Hepatocyte (in vitro differentiated cells): ENCODE data around the gene CHSY1. TPM values are rescaled to one million over a fixed set of nuclear protein-coding genes. Genes with fewer than 3 reads are reported as not detected.

Experiments used
- DNase-seq: peaks from one replicate; pipeline ENCODE4 v3.0.0-alpha.2; 2016; ENCODE audit warnings: low spot score
- H2AFZ ChIP-seq: fragments of 200-600 bp; sonication (generic); 2 replicates; pipeline ENCODE4 v1.6.0; 2016; ENCODE audit warnings: antibody characterized with exemption, mild to moderate bottlenecking
- H3K27ac ChIP-seq: fragments of 200-600 bp; sonication (generic); 2 replicates; pipeline ENCODE4 v1.5.1; 2016; ENCODE audit warnings: mild to moderate bottlenecking
- H3K27me3 ChIP-seq: fragments of 200-600 bp; sonication (generic); 2 replicates; pipeline ENCODE4 v1.6.1; 2016
- H3K36me3 ChIP-seq: fragments of 200-600 bp; sonication (generic); replicated peaks from 2 replicates; pipeline ENCODE4 v1.5.1; 2016; ENCODE audit warnings: low read depth; ENCODE audit not compliant: insufficient read depth
- H3K4me1 ChIP-seq: fragments of 200-600 bp; sonication (generic); 2 replicates; pipeline ENCODE4 v1.5.1; 2016; ENCODE audit warnings: mild to moderate bottlenecking, moderate library complexity; ENCODE audit not compliant: insufficient read depth
- H3K4me2 ChIP-seq: fragments of 200-600 bp; sonication (generic); 2 replicates; pipeline ENCODE4 v1.6.0; 2016
- H3K4me3 ChIP-seq: fragments of 200-600 bp; sonication (generic); 2 replicates; pipeline ENCODE4 v1.5.1; 2016; ENCODE audit warnings: mild to moderate bottlenecking
- H3K79me2 ChIP-seq: fragments of 200-600 bp; sonication (generic); 2 replicates; pipeline ENCODE4 v1.6.0; 2017; ENCODE audit warnings: mild to moderate bottlenecking
- H3K9me2 ChIP-seq: fragments of 200-600 bp; sonication (generic); replicated peaks from 2 replicates; pipeline ENCODE4 v1.6.0; 2017; ENCODE audit warnings: mild to moderate bottlenecking; ENCODE audit not compliant: insufficient read depth
- H3K9me3 ChIP-seq: fragments of 200-600 bp; sonication (generic); 2 replicates; pipeline ENCODE4 v1.5.1; 2016; ENCODE audit warnings: low read depth, mild to moderate bottlenecking
- H4K20me1 ChIP-seq: fragments of 200-600 bp; sonication (generic); 2 replicates; pipeline ENCODE4 v1.6.0; 2016; ENCODE audit warnings: mild to moderate bottlenecking; ENCODE audit not compliant: insufficient read depth, poor library complexity, severe bottlenecking
- CTCF ChIP-seq: fragments of 200-600 bp; sonication (generic); IDR thresholded peaks from 2 replicates; pipeline ENCODE4 v1.5.1; 2016; ENCODE audit warnings: antibody characterized with exemption, mild to moderate bottlenecking; ENCODE audit not compliant: poor library complexity
- EZH2 ChIP-seq: fragments of 200-600 bp; sonication (generic); IDR thresholded peaks from 2 replicates; pipeline ENCODE4 v1.6.1; 2016; ENCODE audit warnings: antibody characterized with exemption, mild to moderate bottlenecking, borderline replicate concordance
- EZH2phosphoT487 ChIP-seq: fragments of 200-600 bp; sonication (generic); IDR thresholded peaks from one replicate; pipeline ENCODE4 v1.6.1; 2018; ENCODE audit warnings: antibody characterized with exemption, mild to moderate bottlenecking, low read depth, moderate library complexity; ENCODE audit not compliant: unreplicated experiment, severe bottlenecking
- WGBS: methylation state at CpG from one replicate; pipeline ENCODE4 v1.1.6; 2016; ENCODE audit warnings: low lambda C conversion rate; ENCODE audit errors: missing lambda C conversion rate; 5-methylcytosine and 5-hydroxymethylcytosine counted together
- polyA plus RNA-seq: library from polyadenylated mRNA; unstranded; fragments of >200 nt; fragmentation: Nextera tagmentation; extraction: Ambion mirVana; gene quantifications from 2 replicates; pipeline ENCODE4 v1.2.1, GENCODE V29; 2016
- total RNA-seq: library from RNA; depleted of rRNA; stranded (reverse); fragments of >200 nt; gene quantifications from 2 replicates; pipeline ENCODE4 v1.2.3, GENCODE V29; 2014

The CHSY1 gene
- total and polyA plus RNA-seq, 2 experiments from 2014 or later: 22.5 to 27.8 TPM

GRCh38 chr15:101221902-101222301, 29.9 kb downstream of the CHSY1 start:
- H3K9me3 ChIP-seq: no peaks in the 10 kb centered on the region
- WGBS: 27% methylated on average over 4 of the region's 4 CpGs

GRCh38 chr15:101220060-101220459, 31.8 kb downstream of the CHSY1 start:
- no peaks in the 10 kb centered on the region for H3K27me3 ChIP-seq
- no peak overlapping the region for H3K4me2 ChIP-seq
- H4K20me1 ChIP-seq: peaks cover 42% of the 10 kb centered on the region
- no peak for DNase-seq
- no peak for TF ChIP-seq CTCF
- TF ChIP-seq EZH2phosphoT487: no peak
- TF ChIP-seq EZH2: no peak
- H3K79me2 ChIP-seq: peaks cover 97% of the 10 kb centered on the region
- no peaks in the 10 kb centered on the region for H3K36me3 ChIP-seq
- no peak overlapping the region for H3K27ac ChIP-seq
- 82% methylated on average over 2 of the region's 2 CpGs for WGBS
- no peak overlapping the region for H2AFZ ChIP-seq
- H3K4me1 ChIP-seq: peaks cover 27% of the 10 kb centered on the region
- H3K4me3 ChIP-seq: no peak overlapping the region
- no peaks in the 10 kb centered on the region for H3K9me2 ChIP-seq
- no peaks in the 10 kb centered on the region for H3K9me3 ChIP-seq

More at GRCh38 chr15:101221902-101222301, 29.9 kb downstream of the CHSY1 start:
- Histone ChIP-seq H3K4me1 (peaks cover 27% of the 10 kb centered on the region), H3K36me3 (no peaks in the 10 kb centered on the region), H2AFZ (no peak overlapping the region), H3K9me2 (no peaks in the 10 kb centered on the region), H3K79me2 (peaks cover 97% of the 10 kb centered on the region), H4K20me1 (peaks cover 37% of the 10 kb centered on the region), H3K4me3 (no peak overlapping the region), H3K4me2 (peak overlapping the region; percentile 39), H3K27ac (peak overlapping the region; percentile 3), H3K27me3 (no peaks in the 10 kb centered on the region)
- TF ChIP-seq EZH2 (no peak), CTCF (no peak), EZH2phosphoT487 (no peak)
- no peak for DNase-seq

GRCh38 chr15:101219441-101219840, 32.4 kb downstream of the CHSY1 start:
- H3K9me3 ChIP-seq: no peaks in the 10 kb centered on the region
- H3K9me2 ChIP-seq: no peaks in the 10 kb centered on the region
- no peaks in the 10 kb centered on the region for H3K36me3 ChIP-seq
- H4K20me1 ChIP-seq: peaks cover 42% of the 10 kb centered on the region
- no peak overlapping the region for H3K4me3 ChIP-seq
- no peak for TF ChIP-seq EZH2phosphoT487
- no peak for TF ChIP-seq CTCF
- no peak for TF ChIP-seq EZH2
- H3K27ac ChIP-seq: no peak overlapping the region
- peaks cover 27% of the 10 kb centered on the region for H3K4me1 ChIP-seq
- no peak for DNase-seq
- H3K79me2 ChIP-seq: peaks cover 95% of the 10 kb centered on the region
- 79% methylated on average over 6 of the region's 6 CpGs for WGBS
- no peak overlapping the region for H2AFZ ChIP-seq
- no peak overlapping the region for H3K4me2 ChIP-seq
- H3K27me3 ChIP-seq: no peaks in the 10 kb centered on the region

GRCh38 chr15:101217446-101217845, 34.4 kb downstream of the CHSY1 start:
- WGBS: 85% methylated on average over 6 of the region's 6 CpGs
- no peaks in the 10 kb centered on the region for H3K27me3 ChIP-seq
- H3K9me3 ChIP-seq: no peaks in the 10 kb centered on the region
- H3K4me2 ChIP-seq: no peak overlapping the region
- DNase-seq: no peak
- no peaks in the 10 kb centered on the region for H3K9me2 ChIP-seq
- peaks cover 97% of the 10 kb centered on the region for H3K79me2 ChIP-seq
- peaks cover 27% of the 10 kb centered on the region for H3K4me1 ChIP-seq
- no peaks in the 10 kb centered on the region for H3K36me3 ChIP-seq
- no peak overlapping the region for H2AFZ ChIP-seq
- H3K27ac ChIP-seq: no peak overlapping the region
- peaks cover 40% of the 10 kb centered on the region for H4K20me1 ChIP-seq
- TF ChIP-seq EZH2 (no peak), EZH2phosphoT487 (no peak), CTCF (no peak)
- no peak overlapping the region for H3K4me3 ChIP-seq
